Astrocyte of the spinal cord (primary cell): ENCODE data around the gene UNC93B1.

Source experiments
- DNase-seq: peaks from one replicate; pipeline ENCODE4 v3.0.0; 2011; ENCODE audit warnings: low read depth, low spot score
- H3K4me3 ChIP-seq: 2 replicates; pipeline ENCODE4 v1.5.1; 2011; ENCODE audit warnings: low read depth, mild to moderate bottlenecking, low read length, moderate library complexity
- CTCF ChIP-seq: IDR thresholded peaks from 2 replicates; pipeline ENCODE4 v1.5.1; 2012; ENCODE audit warnings: low read depth, mild to moderate bottlenecking, low read length, inconsistent platforms
- in situ Hi-C: cut with HindIII; loops from 2 replicates; pipeline ENCODE4 v1.10.0; 2017; ENCODE audit warnings: low sequenced_read_pairs

UNC93B1 gene

GRCh38 chr11:68002938-68003845 lies 705 bp downstream of the UNC93B1 start:
- no peak for DNase-seq
- in situ Hi-C loops: no loop called here
- TF ChIP-seq CTCF: no peak
- H3K4me3 ChIP-seq: peak overlapping the region; percentile 48

GRCh38 chr11:68002575-68002937 lies 1.3 kb downstream of the UNC93B1 start:
- TF ChIP-seq CTCF: no peak
- no peak for DNase-seq
- in situ Hi-C loops: no loop called here
- H3K4me3 ChIP-seq: no peak overlapping the region

GRCh38 chr11:67999704-68000103 lies 4.2 kb downstream of the UNC93B1 start:
- in situ Hi-C loops: no loop called here
- TF ChIP-seq CTCF: no peak
- no peak overlapping the region for H3K4me3 ChIP-seq
- DNase-seq: no peak

- in situ Hi-C loops: no loop called here
- no peak for DNase-seq
- H3K4me3 ChIP-seq: no peak overlapping the region
- no peak for TF ChIP-seq CTCF
Measured at GRCh38 chr11:67999201-67999629, 4.7 kb downstream of the UNC93B1 start.

GRCh38 chr11:67998150-67999045 lies 5.5 kb downstream of the UNC93B1 start:
- in situ Hi-C loops: no loop called here
- no peak for DNase-seq
- no peak overlapping the region for H3K4me3 ChIP-seq
- no peak for TF ChIP-seq CTCF

GRCh38 chr11:67997475-67997921 lies 6.4 kb downstream of the UNC93B1 start:
- no peak overlapping the region for H3K4me3 ChIP-seq
- DNase-seq: no peak
- in situ Hi-C loops: no loop called here
- no peak for TF ChIP-seq CTCF
